BE2C (cell line): ENCODE results near the gene SNRPA.

Source experiments
- DNase-seq: peaks from one replicate; pipeline ENCODE4 v3.0.0-alpha.2; 2020
- H3K27me3 ChIP-seq: fragments of 250-450 bp; sonication (Bioruptor Pico); 2 replicates; pipeline ENCODE4 v1.5.1; 2020; ENCODE audit warnings: mild to moderate bottlenecking
- H3K36me3 ChIP-seq: fragments of 250-450 bp; sonication (Bioruptor Pico); 2 replicates; pipeline ENCODE4 v1.5.1; 2020; ENCODE audit warnings: mild to moderate bottlenecking
- H3K4me1 ChIP-seq: fragments of 250-450 bp; sonication (Bioruptor Pico); 2 replicates; pipeline ENCODE4 v1.5.1; 2020
- H3K4me3 ChIP-seq: 2 replicates; pipeline ENCODE4 v1.5.1; 2011; ENCODE audit warnings: low read depth, low read length
- H3K9me3 ChIP-seq: fragments of 250-450 bp; sonication (Bioruptor Pico); 2 replicates; pipeline ENCODE4 v1.5.1; 2020
- TF ChIP-seq, protein P1 (sequence below): IDR thresholded peaks from 2 replicates; pipeline ENCODE4 v1.5.1; 2012; ENCODE audit warnings: mild to moderate bottlenecking, low read depth, low read length

SNRPA gene

GRCh38 chr19:40785526-40785925 lies 34.5 kb downstream of the SNRPA start:
- Histone ChIP-seq H3K36me3 (no peaks in the 10 kb centered on the region), H3K27me3 (no peaks in the 10 kb centered on the region), H3K4me1 (no peaks in the 10 kb centered on the region), H3K9me3 (no peaks in the 10 kb centered on the region), H3K4me3 (no peak overlapping the region)
- DNase-seq: no peak
- TF ChIP-seq, protein P1, sequence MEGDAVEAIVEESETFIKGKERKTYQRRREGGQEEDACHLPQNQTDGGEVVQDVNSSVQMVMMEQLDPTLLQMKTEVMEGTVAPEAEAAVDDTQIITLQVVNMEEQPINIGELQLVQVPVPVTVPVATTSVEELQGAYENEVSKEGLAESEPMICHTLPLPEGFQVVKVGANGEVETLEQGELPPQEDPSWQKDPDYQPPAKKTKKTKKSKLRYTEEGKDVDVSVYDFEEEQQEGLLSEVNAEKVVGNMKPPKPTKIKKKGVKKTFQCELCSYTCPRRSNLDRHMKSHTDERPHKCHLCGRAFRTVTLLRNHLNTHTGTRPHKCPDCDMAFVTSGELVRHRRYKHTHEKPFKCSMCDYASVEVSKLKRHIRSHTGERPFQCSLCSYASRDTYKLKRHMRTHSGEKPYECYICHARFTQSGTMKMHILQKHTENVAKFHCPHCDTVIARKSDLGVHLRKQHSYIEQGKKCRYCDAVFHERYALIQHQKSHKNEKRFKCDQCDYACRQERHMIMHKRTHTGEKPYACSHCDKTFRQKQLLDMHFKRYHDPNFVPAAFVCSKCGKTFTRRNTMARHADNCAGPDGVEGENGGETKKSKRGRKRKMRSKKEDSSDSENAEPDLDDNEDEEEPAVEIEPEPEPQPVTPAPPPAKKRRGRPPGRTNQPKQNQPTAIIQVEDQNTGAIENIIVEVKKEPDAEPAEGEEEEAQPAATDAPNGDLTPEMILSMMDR: no peak

DNA sequence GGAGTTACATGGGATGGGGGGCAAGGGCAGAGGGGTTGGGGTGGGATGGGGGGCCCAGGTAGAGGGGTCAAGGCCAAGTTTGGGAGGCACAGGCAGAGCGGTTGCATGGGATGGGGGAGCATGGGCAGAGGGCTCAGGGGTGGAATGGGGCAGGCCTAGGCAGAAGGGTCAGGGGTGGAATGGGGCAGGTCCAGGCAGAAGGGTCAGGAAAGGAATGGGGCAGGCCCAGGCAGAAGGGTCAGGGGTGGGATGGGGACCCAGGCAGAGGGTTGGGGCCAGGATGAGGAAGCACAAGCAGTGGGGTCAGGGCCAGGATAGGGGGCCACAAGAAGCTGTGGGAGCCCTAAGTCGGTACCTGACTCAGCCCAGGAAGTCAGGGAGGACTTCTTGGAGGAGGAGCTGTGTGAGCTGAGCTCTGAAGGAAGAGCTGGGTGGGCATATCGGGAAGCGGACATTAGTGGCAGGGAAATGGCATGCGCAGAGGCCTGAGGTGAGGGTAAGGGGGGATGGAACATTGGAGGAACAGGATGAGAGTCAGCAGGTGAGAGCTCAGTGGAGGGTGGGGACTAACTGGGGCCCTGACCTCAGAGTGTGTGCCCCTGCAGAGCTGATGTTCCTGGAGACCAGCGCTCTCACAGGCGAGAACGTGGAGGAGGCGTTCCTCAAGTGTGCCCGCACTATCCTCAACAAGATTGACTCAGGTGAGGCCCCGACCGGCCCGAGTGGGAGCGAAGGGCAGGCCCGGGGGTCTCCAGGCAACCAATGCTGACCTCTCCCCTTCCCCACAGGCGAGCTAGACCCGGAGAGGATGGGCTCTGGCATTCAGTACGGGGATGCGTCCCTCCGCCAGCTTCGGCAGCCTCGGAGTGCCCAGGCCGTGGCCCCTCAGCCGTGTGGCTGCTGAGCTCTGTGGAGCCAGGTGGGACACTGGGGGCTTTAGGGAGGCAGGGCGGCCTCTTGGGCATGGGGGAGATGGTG lies 35.3 kb downstream of the SNRPA start:
- no peaks in the 10 kb centered on the region for H3K27me3 ChIP-seq
- H3K4me3 ChIP-seq: no peak overlapping the region
- no peaks in the 10 kb centered on the region for H3K4me1 ChIP-seq
- no peaks in the 10 kb centered on the region for H3K9me3 ChIP-seq
- TF ChIP-seq, protein P1: no peak
- no peaks in the 10 kb centered on the region for H3K36me3 ChIP-seq
- DNase-seq: no peak

DNA sequence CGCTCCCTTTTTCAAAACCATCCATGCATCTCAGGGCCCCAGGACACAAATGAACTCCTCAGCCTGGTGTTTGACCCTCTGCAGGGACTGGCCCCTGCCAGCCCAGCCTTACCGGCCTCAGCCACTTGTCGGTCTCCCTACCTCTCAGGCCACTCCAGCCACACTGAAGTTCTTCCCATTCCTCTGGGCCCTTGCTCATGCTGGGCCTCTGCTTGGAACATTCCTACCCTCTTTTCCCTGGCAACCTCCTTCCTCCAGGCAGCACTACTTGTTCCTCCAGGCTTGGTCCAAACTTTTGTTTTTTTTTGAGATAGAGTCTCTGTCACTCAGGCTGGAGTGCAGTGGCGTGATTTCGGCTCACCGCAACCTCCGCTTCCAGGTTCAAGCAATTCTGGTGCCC lies 40.3 kb downstream of the SNRPA start:
- TF ChIP-seq, protein P1: no peak
- Histone ChIP-seq H3K36me3 (no peaks in the 10 kb centered on the region), H3K4me3 (no peak overlapping the region), H3K9me3 (no peaks in the 10 kb centered on the region), H3K27me3 (no peaks in the 10 kb centered on the region), H3K4me1 (no peaks in the 10 kb centered on the region)
- no peak for DNase-seq

GRCh38 chr19:40791996-40792395 lies 41.0 kb downstream of the SNRPA start:
- no peaks in the 10 kb centered on the region for H3K4me1 ChIP-seq
- TF ChIP-seq, protein P1: no peak
- H3K9me3 ChIP-seq: no peaks in the 10 kb centered on the region
- H3K36me3 ChIP-seq: no peaks in the 10 kb centered on the region
- H3K27me3 ChIP-seq: no peaks in the 10 kb centered on the region
- DNase-seq: no peak
- H3K4me3 ChIP-seq: no peak overlapping the region

- Histone ChIP-seq H3K27me3 (no peaks in the 10 kb centered on the region), H3K9me3 (no peaks in the 10 kb centered on the region), H3K4me3 (no peak overlapping the region; the same call in 1 of the 2 replicates), H3K4me1 (peaks cover under 1% of the 10 kb centered on the region; the same call in 1 of the 2 replicates), H3K36me3 (peaks cover 10% of the 10 kb centered on the region)
- no peak for DNase-seq
- TF ChIP-seq, protein P1: no peak
These were observed 46.4 kb downstream of the SNRPA start for GRCh38 chr19:40797166-40797962.
